Astrocyte of the cerebellum (primary cell): Measurements from ENCODE around the gene THAP6.
"Not testable (repeated sequence)": the region's sequence is repeated elsewhere in the genome, so short reads cannot be mapped to it uniquely, and the experiment has no call there.

ENCODE experiments used
- DNase-seq: peaks from one replicate; pipeline ENCODE4 v3.0.0-alpha.2; 2011; ENCODE audit warnings: low read depth
- H3K4me3 ChIP-seq: 2 replicates; pipeline ENCODE4 v1.5.1; 2011; ENCODE audit warnings: mild to moderate bottlenecking, low read depth, low read length, moderate library complexity
- in situ Hi-C: cut with HindIII; loops from 2 replicates; pipeline ENCODE4 v1.10.0; 2017; ENCODE audit warnings: low sequenced_read_pairs
- TF ChIP-seq, protein P1 (sequence below): IDR thresholded peaks from 2 replicates; pipeline ENCODE4 v1.5.1; 2012; ENCODE audit warnings: low read length, low read depth, moderate library complexity, mild to moderate bottlenecking; ENCODE audit errors: missing control alignments

Gene THAP6

DNA sequence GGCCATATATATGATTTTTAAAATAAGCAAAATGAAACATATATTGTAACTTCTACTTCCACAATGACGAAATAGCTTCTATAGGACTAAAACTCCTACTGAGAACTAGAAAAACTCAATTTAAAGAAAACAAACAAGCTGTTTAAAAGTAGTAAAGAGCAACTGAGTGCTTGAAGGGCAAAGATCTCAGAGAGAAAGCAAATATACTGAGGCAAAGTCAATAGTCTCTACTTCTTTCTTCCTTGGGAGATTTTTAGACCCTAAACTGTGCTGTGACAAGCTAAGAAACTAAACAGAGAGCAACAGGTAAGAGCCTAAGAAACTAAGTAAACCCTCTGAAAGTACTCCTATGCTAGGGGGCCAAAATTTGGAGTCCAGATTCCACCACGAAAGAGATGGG is 8.6 kb upstream of the THAP6 start:
- H3K4me3 ChIP-seq = no peak overlapping the region
- no peak for DNase-seq
- in situ Hi-C loops = no loop called here
- TF ChIP-seq, protein P1, sequence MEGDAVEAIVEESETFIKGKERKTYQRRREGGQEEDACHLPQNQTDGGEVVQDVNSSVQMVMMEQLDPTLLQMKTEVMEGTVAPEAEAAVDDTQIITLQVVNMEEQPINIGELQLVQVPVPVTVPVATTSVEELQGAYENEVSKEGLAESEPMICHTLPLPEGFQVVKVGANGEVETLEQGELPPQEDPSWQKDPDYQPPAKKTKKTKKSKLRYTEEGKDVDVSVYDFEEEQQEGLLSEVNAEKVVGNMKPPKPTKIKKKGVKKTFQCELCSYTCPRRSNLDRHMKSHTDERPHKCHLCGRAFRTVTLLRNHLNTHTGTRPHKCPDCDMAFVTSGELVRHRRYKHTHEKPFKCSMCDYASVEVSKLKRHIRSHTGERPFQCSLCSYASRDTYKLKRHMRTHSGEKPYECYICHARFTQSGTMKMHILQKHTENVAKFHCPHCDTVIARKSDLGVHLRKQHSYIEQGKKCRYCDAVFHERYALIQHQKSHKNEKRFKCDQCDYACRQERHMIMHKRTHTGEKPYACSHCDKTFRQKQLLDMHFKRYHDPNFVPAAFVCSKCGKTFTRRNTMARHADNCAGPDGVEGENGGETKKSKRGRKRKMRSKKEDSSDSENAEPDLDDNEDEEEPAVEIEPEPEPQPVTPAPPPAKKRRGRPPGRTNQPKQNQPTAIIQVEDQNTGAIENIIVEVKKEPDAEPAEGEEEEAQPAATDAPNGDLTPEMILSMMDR = no peak

DNA sequence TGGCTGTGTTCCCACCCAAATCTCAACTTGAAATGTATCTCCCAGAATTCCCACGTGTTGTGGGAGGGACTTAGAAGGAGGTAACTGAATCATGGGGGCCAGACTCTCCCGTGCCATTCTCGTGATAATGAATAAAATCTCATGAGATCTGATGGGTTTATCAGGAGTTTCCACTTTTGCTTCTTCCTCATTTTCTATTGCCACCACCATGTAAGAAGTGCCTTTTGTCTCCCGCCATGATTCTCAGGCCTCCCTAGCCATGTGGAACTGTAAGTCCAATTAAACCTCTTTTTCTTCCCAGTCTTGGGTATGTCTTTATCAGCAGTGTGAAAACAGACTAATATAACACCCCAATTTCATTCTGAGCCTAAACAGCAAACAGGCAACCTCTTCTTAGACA is 4.7 kb upstream of the THAP6 start:
- DNase-seq, in situ Hi-C loops, H3K4me3 ChIP-seq: not testable (repeated sequence)

DNA sequence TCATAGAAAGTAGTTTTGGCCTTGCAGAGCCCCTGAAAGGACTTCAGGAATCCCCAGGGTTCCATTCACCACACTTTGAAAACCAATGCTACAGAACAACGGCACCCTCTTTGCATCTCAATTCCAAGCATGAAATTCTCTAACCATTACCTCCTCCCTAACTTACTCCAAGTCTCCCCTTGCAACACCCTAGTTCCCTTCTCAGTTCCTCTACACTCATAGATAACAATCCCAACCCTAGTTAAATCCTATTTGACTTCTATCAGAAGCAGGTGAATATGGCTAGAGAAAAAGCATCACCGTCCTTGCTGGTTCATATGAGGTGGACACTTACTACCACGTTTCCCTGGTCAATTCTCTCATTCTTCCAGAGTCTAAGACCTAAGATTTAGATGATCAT is 2.4 kb upstream of the THAP6 start:
- H3K4me3 ChIP-seq = peak overlapping the region; percentile 16
- TF ChIP-seq, protein P1 = no peak
- DNase-seq = no peak
- in situ Hi-C loops = no loop called here

DNA sequence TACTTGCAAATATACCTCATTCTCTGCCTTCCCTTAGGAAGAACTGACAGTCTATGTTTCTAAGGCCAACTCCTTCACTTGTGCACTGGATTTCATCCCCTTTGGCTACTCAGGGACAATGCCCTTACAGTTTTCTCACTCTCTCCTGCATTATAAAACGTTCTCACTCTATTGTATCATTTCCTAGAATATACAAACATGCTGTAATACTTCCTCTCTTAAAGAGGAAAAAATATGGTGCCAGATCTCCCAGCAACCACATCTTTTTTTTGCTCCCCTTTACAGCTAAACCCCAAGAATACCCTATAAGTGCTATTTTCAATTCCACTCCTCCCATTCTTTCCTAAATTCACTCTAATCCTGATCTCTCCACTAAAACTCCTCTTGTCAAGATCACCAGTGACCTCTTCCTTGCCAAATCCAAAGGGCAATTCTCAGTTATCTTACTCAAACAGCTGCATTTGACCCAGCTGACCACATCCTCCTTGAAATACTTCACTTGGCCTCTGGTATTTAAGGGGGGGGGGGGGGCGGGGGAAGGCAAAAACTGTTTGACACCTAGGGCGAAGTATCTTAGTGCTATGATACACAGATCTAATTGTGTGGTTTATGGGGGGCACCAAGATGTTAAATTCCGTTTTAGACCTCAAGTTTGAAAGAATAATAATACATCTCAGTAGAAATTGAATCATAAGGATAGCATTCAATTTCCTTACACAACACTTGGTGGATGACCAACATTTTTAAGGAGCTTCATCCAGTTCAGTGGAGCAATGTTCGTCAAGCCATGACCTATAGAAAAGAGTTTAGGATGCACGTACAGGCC is 1.7 kb upstream of the THAP6 start:
- peak overlapping the region; percentile 69 for H3K4me3 ChIP-seq
- in situ Hi-C loops = no loop called here
- TF ChIP-seq, protein P1 = no peak
- peak; percentile 20 for DNase-seq

DNA sequence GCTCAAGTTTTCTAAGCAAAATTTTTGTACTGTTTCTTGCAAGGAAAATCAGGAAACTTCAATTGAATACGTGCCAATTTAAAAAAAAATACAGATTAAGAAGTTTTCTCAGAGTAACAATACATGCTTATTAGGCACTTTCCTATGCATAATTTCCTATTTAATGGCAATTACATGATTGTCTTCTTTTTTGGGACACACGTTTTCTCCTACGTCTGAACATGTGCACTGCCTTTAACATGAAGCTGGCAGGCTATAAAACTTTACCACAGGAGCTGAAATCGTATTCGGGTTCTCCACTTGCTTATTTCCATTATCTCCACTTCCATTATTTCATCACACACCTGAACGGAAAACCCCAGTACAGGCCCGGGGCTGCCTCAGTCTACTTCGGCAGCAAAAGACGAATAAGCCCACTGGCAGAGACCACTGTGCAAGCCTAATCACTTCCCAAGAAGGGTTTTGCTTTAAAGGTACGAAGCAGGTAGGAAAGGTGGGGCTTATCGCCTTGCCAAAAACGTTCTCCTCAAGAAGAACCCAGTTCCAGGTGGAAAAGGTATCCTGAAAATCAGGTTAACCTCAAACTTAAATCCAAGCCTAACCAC is 645 bp upstream of the THAP6 start:
- TF ChIP-seq, protein P1 = no peak
- no peak for DNase-seq
- in situ Hi-C loops = no loop called here
- H3K4me3 ChIP-seq = peak overlapping the region; percentile 69

DNA sequence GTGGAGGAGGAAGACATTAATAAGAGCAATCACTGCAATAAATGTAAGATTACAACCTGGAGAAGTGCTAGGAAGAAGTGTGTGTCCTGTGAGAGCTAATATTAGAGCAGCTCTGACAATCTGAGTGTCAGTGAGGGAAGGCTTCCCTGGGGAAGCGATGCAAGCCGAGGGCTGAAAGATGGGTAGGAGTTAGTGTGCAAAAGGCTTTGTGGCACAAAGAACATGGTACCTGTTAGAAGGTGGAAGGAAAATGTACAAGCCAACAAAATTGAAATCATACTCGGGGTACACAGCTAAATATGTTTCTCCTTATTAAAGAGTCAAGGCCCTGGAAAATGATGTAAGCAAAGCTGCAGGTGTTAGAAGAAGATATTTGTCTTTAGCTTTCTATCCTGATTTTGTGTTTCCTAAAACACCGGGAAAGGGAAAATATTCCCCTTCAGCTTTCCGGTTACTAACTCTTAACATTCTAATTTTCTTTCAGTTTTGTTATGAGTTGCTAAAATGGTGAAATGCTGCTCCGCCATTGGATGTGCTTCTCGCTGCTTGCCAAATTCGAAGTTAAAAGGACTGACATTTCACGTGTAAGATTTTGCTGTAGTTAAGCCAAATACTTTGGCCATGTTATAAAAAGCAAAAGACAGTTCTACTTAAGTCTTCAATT is 808 bp downstream of the THAP6 start:
- peak overlapping the region; percentile 69 for H3K4me3 ChIP-seq
- in situ Hi-C loops = no loop called here
- TF ChIP-seq, protein P1 = no peak
- no peak for DNase-seq

DNA sequence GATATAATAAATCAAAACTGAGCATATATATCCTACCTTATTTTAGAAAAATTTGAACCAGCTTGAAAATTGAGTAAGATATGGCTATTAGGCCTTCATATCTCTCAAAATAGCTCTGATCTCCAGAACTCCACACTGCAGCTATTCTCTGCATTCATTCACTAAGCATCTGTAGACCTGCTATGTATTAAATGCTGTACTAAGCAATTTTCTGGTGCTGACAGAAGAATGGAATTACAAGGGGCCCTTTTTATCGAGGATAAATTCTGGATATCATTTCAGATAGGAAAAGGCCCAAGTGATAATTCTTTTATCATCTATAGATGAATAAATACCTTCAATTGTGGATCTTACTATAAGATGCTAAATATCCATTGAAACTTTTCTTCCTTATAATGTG is 1.9 kb downstream of the THAP6 start:
- in situ Hi-C loops = no loop called here
- DNase-seq = no peak
- TF ChIP-seq, protein P1 = no peak

DNA sequence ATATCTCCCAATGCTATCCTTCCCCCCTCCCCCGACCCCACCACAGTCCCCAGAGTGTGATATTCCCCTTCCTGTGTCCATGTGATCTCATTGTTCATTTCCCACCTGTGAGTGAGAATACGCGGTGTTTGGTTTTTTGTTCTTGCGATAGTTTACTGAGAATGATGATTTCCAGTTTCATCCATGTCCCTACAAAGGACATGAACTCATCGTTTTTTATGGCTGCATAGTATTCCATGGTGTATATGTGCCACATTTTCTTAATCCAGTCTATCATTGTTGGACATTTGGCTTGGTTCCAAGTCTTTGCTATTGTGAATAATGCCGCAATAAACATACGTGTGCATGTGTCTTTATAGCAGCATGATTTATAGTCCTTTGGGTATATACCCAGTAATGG is 5.2 kb downstream of the THAP6 start:
- in situ Hi-C loops, H3K4me3 ChIP-seq, DNase-seq: not testable (repeated sequence)

More for the DNA sequence above, 1.9 kb downstream of the THAP6 start:
- no peak overlapping the region for H3K4me3 ChIP-seq
